ENCODE data around the gene PER2.
"Not testable (repeated sequence)": the region's sequence is repeated elsewhere in the genome, so short reads cannot be mapped to it uniquely, and the experiment has no call there.

PER2 gene, protein sequence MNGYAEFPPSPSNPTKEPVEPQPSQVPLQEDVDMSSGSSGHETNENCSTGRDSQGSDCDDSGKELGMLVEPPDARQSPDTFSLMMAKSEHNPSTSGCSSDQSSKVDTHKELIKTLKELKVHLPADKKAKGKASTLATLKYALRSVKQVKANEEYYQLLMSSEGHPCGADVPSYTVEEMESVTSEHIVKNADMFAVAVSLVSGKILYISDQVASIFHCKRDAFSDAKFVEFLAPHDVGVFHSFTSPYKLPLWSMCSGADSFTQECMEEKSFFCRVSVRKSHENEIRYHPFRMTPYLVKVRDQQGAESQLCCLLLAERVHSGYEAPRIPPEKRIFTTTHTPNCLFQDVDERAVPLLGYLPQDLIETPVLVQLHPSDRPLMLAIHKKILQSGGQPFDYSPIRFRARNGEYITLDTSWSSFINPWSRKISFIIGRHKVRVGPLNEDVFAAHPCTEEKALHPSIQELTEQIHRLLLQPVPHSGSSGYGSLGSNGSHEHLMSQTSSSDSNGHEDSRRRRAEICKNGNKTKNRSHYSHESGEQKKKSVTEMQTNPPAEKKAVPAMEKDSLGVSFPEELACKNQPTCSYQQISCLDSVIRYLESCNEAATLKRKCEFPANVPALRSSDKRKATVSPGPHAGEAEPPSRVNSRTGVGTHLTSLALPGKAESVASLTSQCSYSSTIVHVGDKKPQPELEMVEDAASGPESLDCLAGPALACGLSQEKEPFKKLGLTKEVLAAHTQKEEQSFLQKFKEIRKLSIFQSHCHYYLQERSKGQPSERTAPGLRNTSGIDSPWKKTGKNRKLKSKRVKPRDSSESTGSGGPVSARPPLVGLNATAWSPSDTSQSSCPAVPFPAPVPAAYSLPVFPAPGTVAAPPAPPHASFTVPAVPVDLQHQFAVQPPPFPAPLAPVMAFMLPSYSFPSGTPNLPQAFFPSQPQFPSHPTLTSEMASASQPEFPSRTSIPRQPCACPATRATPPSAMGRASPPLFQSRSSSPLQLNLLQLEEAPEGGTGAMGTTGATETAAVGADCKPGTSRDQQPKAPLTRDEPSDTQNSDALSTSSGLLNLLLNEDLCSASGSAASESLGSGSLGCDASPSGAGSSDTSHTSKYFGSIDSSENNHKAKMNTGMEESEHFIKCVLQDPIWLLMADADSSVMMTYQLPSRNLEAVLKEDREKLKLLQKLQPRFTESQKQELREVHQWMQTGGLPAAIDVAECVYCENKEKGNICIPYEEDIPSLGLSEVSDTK (N-terminal part only)

DNA sequence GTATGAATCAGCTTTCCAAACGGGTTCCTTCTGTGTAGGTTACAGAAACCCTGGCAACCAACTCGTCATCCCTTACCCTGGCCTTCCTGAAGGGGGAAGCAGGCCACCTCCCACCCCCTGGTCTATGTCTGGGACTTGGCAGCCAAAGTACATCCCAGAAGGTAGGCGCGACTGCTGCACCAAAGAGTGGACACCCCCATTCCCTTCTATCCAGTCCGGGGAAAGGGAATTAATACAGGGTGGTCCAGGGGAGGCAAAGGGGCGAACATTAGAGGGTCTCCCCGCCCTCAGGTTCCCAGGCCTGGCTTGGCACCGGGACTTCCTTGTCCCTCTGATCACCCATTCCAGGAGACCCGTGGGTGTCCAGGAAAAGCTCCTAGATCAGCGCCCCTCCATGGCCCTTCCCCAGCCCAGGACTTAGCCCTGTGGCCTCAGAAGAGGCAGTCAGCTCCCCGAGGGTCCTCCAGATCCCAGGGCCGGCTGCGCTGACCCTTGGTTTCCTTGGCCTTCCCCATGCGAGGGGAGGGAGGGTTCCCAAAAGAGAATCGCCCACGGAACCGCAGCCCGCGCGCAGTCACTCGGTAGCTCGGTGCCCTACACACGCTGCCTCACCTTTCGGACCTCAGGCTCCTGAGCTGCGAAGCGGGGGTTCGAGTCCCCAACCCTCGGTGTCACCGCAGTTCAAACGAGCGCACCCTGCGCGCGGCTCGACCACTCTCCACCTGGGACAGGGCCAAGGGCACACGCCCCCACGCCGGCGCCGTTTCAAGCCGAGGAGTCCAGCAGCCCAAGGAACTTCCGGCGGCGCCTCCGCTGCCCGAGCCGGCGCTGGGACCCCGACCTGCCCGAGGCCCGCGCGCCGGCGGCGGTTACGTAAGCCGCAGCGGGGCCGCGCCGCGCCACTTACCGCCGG is at the start of gene PER2:
TSS of gene PER2 (minus strand) at position 874 of the 913 bp plus-strand sequence. CDS start 10,674 bp downstream, outside the sequence.
- DNase-seq, result peak in 5 of 6 experiments; percentile 18 to 46 (median 37)

DNA sequence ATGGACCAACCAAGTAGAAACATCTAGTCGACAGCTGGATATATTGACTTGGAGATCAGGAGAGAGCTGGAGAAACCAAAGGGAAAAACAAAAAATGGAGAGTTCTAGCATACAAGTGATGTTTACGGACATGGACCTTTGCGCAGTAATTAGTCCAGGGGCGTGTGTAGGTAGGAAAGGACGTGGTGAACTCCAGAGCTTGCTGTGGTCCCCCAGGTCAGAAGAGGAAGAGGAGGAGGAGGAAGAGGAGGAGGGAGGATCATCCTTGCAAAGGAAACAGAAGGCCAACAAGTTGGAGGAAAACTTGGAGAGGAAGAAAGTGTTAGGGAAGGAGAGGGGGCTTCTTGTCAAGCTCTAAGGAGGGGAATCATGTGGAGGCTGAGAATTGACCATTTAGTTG is 49.4 kb upstream of the PER2 start:
- DNase-seq, result no peak

DNA sequence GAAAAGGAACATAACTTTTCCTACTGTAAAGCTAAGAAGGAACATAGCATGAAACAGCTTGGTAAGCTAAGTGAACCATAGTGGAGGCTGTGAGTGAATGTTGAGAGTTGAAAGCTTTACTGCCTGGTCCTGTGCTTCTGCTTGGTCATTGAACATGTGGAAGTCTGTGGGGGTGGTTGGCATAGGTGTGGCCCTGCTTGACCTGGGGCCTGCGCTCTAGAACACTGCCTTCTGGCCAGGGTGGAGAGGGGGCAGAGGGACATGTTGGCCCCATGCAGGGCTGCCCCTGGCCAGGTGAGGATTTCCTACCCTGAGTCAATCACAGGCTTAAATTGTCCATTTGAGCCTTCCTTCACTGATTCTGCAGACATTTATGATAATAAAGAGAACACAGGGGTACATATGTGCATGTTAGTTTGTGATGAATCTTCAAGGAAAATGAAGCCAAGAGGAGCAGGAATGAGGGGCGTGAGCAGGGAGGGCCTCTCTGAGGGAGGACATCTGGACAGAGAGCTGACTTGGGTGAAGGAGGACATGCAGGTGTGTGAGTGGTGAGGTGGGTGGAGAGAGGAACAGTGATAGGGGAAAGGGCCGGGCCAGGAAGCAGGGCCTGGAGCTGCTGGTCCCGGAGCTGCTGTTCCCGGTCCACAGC is 48.5 kb upstream of the PER2 start:
- no peak for DNase-seq

DNA sequence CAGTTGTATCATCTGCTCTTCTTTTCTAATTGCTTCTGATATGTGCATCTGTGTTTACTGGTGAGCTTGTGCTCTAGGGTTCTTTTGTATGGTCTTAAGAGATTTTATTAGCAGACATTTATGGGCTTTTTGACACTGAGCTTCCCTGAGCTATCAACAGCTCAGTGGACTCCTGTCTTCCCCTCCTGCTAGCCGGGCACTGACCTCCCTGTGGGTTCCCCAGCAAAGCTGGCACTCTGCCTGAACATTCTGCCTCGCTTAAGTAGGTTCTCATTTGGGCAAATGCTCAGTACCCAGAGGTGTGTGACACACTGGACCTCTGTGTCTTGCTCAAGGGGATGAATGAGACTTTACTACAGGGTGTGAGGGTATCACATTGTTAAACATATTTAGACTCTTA is 47.7 kb upstream of the PER2 start:
- DNase-seq, result no peak

DNA sequence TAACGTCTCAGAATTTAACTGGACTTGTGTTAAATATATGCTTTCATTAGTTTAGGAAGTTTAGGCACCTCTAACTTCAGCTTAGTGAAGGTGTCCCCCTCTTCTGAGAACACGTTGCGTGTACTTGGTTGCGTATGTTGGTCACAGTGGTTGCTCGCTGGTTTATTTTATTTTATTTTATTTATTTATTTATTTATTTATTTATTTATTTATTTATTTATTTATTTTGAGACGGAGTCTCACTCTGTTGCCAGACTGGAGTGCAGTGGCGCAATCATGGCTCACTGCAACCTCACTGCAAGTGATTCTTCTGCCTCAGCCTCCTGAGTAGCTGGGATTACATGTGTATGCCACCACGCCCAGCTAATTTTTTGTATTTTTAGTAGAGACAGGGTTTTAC is 47.2 kb upstream of the PER2 start:
- DNase-seq, result not testable (repeated sequence)

DNA sequence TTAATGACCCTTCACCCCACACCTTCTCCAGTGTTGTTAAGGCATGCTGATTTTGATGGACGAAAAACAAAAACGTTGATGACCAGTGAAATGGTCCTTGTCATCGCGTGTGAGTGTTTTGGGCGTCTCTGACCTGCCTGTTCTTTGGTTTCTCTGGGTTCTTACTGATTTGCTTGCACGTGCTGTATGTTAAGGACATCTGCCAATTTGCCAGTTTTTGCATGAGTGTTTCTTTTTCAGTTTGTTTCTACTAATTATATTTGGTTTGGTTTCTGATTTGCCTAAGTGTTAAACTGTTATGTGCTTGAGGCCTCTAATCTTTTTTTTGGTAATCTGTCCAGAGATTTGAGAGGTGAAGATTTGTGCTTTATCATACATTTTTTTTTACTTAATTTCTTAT is 46.5 kb upstream of the PER2 start:
- no peak for DNase-seq

DNA sequence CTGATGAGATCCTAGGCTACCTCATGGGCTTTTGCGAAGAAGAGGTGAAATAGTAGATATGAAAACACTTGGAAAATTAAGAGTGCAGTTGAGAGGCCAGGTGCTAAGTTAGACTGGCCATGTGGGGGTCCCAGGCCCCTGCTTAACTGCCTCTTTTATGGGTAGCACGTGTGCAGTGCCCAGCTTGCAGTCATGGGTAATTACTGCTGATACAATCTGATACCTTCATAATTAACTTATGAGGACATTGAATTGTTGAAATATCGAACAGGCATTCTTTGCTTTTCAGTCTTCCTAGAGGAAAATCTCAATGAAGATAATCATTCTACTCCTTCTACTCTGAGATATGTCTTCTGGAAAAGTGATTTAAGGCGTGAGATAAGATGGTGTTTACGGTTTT is 43.5 kb upstream of the PER2 start:
- no peak for DNase-seq

DNA sequence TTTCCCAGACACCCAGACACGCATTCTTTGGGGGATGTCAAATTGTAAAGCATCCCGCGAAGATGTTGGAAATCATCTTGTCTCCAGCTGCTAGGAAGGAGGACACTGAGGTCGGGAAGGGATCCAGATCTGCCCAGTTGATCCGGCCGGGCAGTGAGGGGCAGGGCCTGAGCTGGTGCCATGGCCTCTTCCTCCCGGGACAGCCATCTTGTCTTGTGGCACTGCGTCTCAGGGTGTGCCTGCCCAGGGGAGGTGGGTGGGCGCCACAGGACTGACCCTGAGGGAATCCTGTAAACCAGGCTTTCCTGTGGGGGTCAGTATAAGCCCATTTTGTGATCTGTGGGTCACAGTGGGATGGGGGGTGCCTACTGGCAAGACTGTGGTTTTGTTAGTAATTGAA is 42.0 kb upstream of the PER2 start:
- no peak for DNase-seq

DNA sequence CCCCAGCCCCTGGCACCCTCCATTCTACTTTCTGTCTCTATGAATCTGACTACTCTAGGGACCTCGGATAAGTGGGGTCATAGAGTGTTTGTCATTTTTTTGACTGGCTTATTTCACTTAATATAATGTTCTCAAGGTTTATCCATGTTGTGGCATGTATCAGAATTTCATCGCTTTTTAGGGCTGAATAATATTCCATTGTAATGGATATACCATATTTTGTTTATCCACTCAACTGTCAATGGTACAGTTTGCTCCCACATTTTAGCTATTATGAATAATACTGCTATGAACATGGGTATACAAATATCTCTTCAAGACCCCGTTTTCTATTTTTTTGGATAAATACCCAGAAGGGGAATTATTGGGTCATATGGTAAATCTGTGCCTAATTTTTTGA is 39.3 kb upstream of the PER2 start:
- DNase-seq, result no peak

DNA sequence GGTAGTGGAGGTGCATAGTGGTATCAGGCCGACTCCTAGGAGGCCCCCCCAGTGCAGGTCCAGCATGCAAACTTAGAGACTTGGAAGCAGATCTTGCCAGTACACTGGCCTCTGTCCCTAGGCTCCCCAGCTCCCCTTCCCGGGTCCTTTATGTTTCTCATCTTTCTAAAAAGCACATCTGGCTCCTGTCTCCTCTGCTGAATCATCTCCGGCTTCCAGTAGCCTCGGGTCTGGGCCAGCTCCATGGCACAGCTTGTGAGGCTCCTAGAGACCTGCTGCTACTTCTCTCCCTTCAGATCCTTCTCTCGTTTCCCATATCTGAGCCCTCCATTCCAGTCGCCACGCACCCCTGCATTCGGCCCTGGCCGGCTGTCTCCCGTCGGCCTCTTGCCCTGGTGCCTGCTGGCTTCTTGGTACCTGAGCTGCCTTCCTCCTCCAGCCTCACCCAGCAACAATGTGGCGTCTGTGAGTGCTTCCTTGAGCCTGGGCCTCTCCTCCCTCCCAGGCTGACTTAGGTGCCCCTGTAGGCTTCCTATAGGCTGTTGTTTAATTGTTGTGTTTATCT is 38.5 kb upstream of the PER2 start:
- DNase-seq, result no peak

DNA sequence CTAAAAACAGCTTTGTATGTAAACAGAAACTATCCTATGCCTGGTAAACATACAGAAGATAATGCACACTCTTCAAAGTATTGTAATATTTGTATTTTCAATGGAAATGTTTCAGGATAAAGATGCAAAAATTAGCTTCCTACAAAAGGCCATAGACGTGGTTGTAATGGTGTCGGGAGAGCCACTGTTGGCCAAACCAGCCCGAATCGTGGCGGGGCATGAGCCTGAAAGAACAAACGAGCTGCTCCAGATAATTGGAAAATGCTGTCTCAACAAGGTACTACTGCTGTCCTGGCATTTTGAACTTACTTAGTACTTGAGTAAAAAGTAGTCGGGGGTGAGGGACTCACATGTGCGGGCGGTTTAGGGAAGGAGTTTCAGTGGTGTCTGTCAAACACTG is 37.3 kb upstream of the PER2 start:
- DNase-seq, result no peak

DNA sequence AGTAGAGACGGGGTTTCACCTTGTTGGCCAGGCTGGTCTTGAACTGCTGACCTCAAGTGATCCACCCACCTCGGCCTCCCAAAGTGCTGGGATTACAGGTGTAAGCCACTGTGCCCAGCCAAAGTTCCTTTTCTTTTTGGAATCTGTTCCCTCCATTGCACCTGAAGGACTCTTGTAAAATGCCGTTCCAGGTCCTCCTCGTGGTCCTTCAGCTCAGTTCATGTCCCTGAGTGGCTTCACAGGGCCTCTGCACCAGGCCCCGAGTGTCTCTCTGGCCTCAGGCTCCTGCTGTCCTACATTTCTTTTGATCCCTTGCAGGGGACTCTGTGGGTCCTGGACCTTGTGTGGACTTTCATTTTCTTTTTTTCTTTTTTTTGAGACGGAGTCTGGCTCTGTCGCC is 35.8 kb upstream of the PER2 start:
- DNase-seq, result not testable (repeated sequence)

DNA sequence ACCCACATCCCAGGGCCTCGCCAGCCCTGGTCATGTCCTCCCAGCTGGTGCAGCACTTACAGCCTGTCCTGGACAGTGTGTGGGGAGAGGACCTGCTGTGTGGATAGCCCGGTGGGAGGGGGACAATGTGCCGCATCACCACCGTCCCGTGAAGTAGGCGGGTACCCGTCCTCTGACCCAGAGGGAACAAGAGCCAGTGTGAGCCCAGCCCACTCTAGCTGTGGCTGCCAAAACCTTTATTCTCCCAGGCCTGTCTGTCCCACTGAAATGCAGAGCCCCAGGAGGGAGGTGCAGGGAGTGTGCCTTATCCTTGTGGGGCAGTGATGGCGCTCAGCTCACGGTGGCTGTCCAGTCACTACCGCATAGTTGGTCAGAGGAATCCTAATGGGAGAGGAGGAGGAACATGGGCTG is 33.6 kb upstream of the PER2 start:
- no peak for DNase-seq

DNA sequence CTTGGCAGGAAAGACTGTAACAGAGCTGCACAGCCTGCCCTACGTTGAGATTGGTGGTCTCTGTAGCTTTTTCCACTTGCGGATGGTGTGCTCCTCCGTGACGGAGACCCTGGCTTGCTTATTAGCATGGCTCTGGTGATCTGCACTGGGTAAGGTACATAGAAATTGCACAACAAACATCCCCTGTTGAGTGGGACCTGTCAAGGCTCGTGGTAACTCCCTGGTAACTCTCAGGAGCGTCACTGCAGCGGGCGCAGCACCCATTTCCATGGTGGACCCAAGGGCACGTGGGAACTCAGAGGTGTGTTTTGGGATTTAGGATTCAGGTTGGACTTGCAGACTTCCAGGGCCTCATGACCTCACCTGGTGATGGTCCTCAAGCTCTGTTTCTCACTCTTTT is 33.1 kb upstream of the PER2 start:
- DNase-seq, result no peak

DNA sequence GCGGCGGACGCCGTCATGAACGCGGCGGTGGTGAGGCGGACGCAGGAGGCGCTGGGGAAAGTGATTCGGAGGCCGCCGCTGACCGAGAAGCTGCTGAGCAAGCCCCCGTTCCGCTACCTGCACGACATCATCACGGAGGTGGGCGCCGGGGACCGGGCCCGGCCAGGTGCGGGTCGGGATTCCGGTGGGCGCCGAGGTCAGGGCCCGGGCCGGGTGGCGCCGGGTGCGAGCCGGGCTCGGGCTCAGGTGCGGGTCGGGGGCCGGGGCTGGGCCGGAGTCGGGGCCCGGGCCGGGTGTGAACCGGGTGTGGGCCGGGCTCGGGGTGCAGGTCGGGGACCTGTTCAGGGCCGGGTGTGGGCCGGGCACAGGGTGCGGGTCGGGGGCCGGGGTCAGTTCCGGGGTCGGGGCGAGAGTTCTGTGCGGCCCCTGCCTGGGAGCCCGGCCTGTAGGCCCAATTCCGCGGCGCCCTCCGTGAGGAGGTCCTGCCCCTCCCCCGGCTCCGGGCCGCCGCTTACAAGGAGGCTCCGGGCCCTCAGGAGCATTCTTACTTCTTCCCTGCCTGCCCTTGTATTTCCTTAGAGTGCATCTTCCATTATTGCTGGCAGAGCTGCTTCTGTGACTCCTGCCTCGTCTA is 32.4 kb upstream of the PER2 start:
- DNase-seq, result peak in 3 of 6 experiments; percentile 36 to 63 (median 39)

DNA sequence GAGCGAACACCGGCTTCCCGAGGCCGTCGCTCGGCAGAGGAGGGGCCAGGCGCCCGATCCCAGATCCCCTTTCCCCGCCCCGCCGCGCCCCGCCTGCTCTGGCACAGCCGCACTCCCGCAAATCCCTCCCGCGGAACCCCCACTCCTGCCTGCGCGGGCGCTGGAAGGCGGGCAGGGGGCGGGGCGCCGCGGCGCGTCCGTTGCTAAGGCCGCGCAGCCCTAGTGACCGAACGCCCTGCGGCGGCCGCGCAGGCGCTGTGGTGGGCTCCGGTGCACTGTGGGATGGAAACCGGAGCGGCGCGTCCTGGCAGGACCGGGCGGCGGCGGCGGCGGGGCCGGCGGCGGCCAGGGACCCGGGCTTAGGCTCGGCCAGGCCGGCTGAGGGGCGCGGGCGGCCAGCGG is 31.8 kb upstream of the PER2 start, which contains the start of gene TRAF3IP1:
TSS of gene TRAF3IP1 (plus strand) at position 273 of the 402 bp plus-strand sequence. CDS start 145 bp downstream, outside the sequence.
- peak; percentile 72 to 86 (median 82) for DNase-seq

DNA sequence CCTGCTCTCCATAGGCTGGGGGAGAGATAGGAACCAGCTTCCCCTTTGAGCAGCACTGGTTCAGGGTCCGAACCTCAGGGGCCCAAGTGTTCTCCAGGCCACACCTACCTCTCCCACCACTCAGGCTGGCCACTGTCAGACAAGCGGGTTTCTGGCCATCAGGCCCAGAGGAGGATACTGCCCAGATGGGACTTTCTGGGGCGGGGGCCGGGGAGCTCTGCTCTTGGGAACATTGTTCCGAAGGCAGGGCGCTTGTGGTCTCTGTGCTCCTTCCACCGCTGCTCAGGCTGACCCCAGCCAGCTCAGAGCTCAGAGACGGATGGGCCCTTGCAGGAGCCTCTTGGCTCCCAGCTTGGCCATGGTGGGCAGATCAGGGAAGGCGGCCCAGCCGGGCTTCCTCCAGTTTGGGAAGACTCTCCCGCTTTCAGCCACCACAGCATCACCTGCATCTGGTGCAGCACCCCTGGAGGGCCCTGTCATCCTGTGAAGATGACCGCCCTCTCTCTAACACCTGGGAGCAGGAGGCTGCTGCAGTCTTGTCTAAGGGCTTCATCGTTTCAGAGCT is 26.7 kb upstream of the PER2 start:
- no peak for DNase-seq

DNA sequence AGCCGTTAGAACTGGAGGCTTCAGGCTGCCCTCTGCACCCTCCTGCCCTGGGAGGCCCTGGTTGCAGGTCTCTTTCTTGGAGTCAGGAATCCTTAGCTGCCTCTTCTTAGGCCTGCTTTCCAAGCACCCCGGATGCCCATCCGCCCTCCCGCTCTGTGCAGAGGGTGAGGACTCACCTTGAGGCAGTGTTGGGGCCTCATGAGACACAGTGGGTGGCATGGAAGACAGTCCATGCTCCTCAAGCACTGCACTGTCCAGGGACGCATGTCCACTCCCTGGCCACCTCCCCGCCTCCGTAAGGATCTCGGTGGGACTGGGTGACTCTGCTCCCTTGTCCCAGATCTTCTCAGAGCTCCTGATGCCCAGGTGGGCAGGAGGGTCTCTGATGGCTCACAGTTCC is 26.2 kb upstream of the PER2 start:
- DNase-seq, result no peak

DNA sequence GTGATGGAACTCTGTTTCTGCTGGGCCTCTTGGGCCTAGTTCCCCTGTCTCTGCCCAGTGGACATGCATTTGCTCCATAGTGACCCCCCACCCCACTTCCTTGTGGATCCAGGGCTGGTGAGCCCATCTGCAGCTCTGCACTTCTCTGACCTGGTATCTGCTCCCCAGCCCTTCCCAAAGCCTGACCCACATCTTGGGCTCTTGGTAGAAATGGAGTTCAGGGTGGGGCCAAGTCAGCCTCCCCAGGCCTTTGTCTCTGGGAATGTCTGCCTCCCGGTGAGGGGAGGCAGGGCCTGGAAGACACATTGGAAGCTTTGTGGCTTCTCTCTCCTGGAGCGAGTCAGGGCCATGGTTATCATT is 25.6 kb upstream of the PER2 start:
- no peak for DNase-seq

DNA sequence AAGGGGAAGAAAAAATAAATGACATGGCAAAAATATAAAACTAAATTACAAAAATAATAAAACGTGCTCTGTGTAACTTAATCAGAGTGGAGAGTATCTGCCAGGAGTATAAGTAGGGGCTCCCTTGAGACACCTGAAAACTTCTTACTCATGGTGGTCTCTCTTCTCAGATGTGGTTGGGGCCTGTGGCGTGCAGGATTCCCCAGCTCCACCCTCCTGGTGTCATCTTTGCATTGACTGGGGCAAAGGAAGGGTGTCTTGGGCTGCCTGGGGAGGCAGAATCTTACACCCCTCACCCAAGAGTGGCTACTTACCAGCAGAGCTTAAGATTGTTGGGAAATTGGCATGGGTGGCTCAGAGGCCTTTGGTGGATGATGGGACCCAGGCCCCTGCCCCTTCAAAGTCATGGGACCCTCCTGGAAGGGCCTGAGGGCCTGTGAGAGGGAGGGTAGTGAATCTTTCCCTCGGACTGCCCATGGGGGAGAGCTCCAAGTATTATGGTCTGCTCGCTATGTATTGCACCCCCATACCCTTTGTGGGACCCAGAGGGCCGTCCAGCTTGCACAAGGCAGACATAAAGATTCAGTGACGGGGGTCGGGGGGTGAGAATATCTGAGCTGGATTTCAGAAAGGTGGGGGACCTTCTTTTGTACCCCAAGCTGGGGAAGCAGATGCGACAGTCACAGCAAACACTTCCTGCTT is 25.0 kb upstream of the PER2 start:
- no peak for DNase-seq
